Inferior parietal cortex (tissue), 1 donor: Measurements from ENCODE around the gene TTC23.
"Not testable (repeated sequence)": the region's sequence is repeated elsewhere in the genome, so short reads cannot be mapped to it uniquely, and the experiment has no call there.

Source experiments
- DNase-seq: peaks from one replicate; pipeline ENCODE4 v3.0.0-alpha.2; 2016; ENCODE audit errors: extremely low spot score

Gene TTC23

GRCh38 chr15:99121691-99122410 is 127.5 kb downstream of the TTC23 start:
- DNase-seq: no peak

- DNase-seq: no peak
These were observed 128.2 kb downstream of the TTC23 start for GRCh38 chr15:99121207-99121606.

GRCh38 chr15:99120050-99120777 is 129.2 kb downstream of the TTC23 start:
- DNase-seq: no peak

GRCh38 chr15:99118801-99119546 is 130.4 kb downstream of the TTC23 start:
- DNase-seq: no peak

- no peak for DNase-seq
These were observed 131.1 kb downstream of the TTC23 start for GRCh38 chr15:99118258-99118632.

- DNase-seq: no peak
These were observed 131.7 kb downstream of the TTC23 start for GRCh38 chr15:99117563-99118257.

GRCh38 chr15:99117111-99117510 is 132.3 kb downstream of the TTC23 start:
- DNase-seq: no peak

GRCh38 chr15:99115300-99116215 is 133.8 kb downstream of the TTC23 start:
- DNase-seq: no peak

GRCh38 chr15:99114511-99115299 is 134.7 kb downstream of the TTC23 start:
- no peak for DNase-seq

- no peak for DNase-seq
These were observed 135.7 kb downstream of the TTC23 start for GRCh38 chr15:99113547-99114271.

- DNase-seq: not testable (repeated sequence)
These were observed 137.7 kb downstream of the TTC23 start for GRCh38 chr15:99111641-99112040.

- no peak for DNase-seq
These were observed 138.6 kb downstream of the TTC23 start for GRCh38 chr15:99110581-99111320.

- no peak for DNase-seq
These were observed 139.3 kb downstream of the TTC23 start for GRCh38 chr15:99110093-99110492.

GRCh38 chr15:99109555-99110021 is 139.8 kb downstream of the TTC23 start:
- no peak for DNase-seq

- DNase-seq: no peak
These were observed 140.4 kb downstream of the TTC23 start for GRCh38 chr15:99108993-99109392.

GRCh38 chr15:99106417-99107220 is 142.8 kb downstream of the TTC23 start:
- DNase-seq: no peak

GRCh38 chr15:99105514-99106341 is 143.7 kb downstream of the TTC23 start:
- no peak for DNase-seq
